Endothelial cell of umbilical vein (primary cell): ENCODE measurements around the gene LSM14B. TPM values are rescaled to one million over a fixed set of nuclear protein-coding genes. Genes with fewer than 3 reads are reported as not detected.

Source experiments
- BruUV-seq: library from RNA; stranded (reverse); fragments of 400-500 nt; replicated peaks from 2 replicates; lab custom pipeline; 2021; lab: Mats Ljungman, UMichigan
- CTCF ChIA-PET: fragments of 300-600, 350-600 bp; sonication (Branson Sonifier 250); formaldehyde crosslinking; loops from one replicate; lab custom pipeline; 2021; ENCODE audit warnings: antibody characterized with exemption, inconsistent platforms; lab: Charles Lee
- POLR2A ChIA-PET: fragments of 300-600, 350-600 bp; sonication (Branson Sonifier 250); formaldehyde crosslinking; loops from one replicate; lab custom pipeline; 2021; ENCODE audit warnings: antibody characterized with exemption, inconsistent platforms; lab: Charles Lee
- DNase-seq: peaks from one replicate; pipeline ENCODE4 v3.0.0-alpha.2; 2011; ENCODE audit warnings: low read depth, low spot score
- FAIRE-seq: peaks from 2 replicates; lab custom pipeline; 2011; peaks lifted over from hg19 to GRCh38; lab: Jason Lieb, UNC
- H2AFZ ChIP-seq: 2 replicates; pipeline ENCODE4 v1.6.0; 2012; ENCODE audit warnings: low read depth, low read length, control low read depth, inconsistent platforms
- H3K27ac ChIP-seq: 2 replicates; pipeline ENCODE4 v1.5.1; 2011; ENCODE audit warnings: low read depth, mild to moderate bottlenecking, control low read depth, low read length, moderate library complexity; ENCODE audit not compliant: insufficient read depth
- H3K27me3 ChIP-seq, 2 experiments: 2 replicates each; pipeline versions ENCODE4 v1.6.0 to v1.6.1; 2011; ENCODE audit warnings: low read length in 2 of 2, mixed read lengths in 1 of 2; ENCODE audit not compliant: control insufficient read depth in 2 of 2, insufficient read depth in 2 of 2
- H3K36me3 ChIP-seq, 2 experiments: 2 replicates in 1 of 2; 3 replicates in 1 of 2; pipeline ENCODE4 v1.5.1; 2011; ENCODE audit warnings: low read length in 2 of 2, mild to moderate bottlenecking in 1 of 2, moderate library complexity in 1 of 2; ENCODE audit not compliant: control insufficient read depth in 2 of 2, insufficient read depth in 2 of 2; ENCODE audit errors: extremely low read depth in 1 of 2
- H3K4me1 ChIP-seq: 3 replicates; pipeline ENCODE4 v1.5.1; 2011; ENCODE audit warnings: mild to moderate bottlenecking, low read length; ENCODE audit not compliant: control insufficient read depth, insufficient read depth; ENCODE audit errors: extremely low read depth
- H3K4me2 ChIP-seq: 2 replicates; pipeline ENCODE4 v1.6.1; 2011; ENCODE audit warnings: low read length, control low read depth, mixed read lengths; ENCODE audit not compliant: insufficient read depth
- H3K4me3 ChIP-seq, 3 experiments: fragments of 200-600 bp in 1 of 3; sonication (generic), shearing (Covaris generic) in 1 of 3; replicated peaks in 1 of 3; 2 replicates each; pipeline ENCODE4 v1.5.1; 2011 to 2016; ENCODE audit warnings: control low read depth in 3 of 3, low read length in 3 of 3, mild to moderate bottlenecking in 2 of 3, inconsistent platforms in 1 of 3, low read depth in 1 of 3, moderate library complexity in 1 of 3; ENCODE audit not compliant: insufficient read depth in 1 of 3
- H3K79me2 ChIP-seq: 2 replicates; pipeline ENCODE4 v1.6.0; 2012; ENCODE audit warnings: low read length, inconsistent platforms; ENCODE audit not compliant: control insufficient read depth, insufficient read depth
- H3K9ac ChIP-seq: replicated peaks from 2 replicates; pipeline ENCODE3; 2011; ENCODE audit warnings: low read length, control low read depth; ENCODE audit not compliant: insufficient read depth; ENCODE audit errors: extremely low read depth
- H3K9me1 ChIP-seq: replicated peaks from 3 replicates; pipeline ENCODE4 v1.6.0; 2011; ENCODE audit warnings: mild to moderate bottlenecking, low read length; ENCODE audit not compliant: control insufficient read depth, insufficient read depth; ENCODE audit errors: extremely low read depth
- H3K9me3 ChIP-seq: replicated peaks from 2 replicates; pipeline ENCODE4 v1.5.1; 2012; ENCODE audit warnings: low read length, inconsistent platforms; ENCODE audit not compliant: control insufficient read depth, insufficient read depth
- H4K20me1 ChIP-seq: replicated peaks from 2 replicates; pipeline ENCODE3; 2011; ENCODE audit warnings: mild to moderate bottlenecking, low read length; ENCODE audit not compliant: control insufficient read depth, insufficient read depth; ENCODE audit errors: extremely low read depth
- CTCF ChIP-seq, 2 donors: IDR thresholded peaks; 1 replicate in 1 of 2; 2 replicates in 1 of 2; pipeline ENCODE4 v1.5.1; 2011; ENCODE audit warnings: low read length in 2 of 2, mild to moderate bottlenecking in 2 of 2, moderate library complexity in 2 of 2, control low read depth in 1 of 2, inconsistent platforms in 1 of 2, low read depth in 1 of 2; ENCODE audit not compliant: insufficient read depth in 1 of 2; ENCODE audit errors: extremely low read depth in 1 of 2
- EZH2 ChIP-seq: IDR thresholded peaks from 2 replicates; pipeline ENCODE4 v1.6.1; 2012; ENCODE audit warnings: borderline replicate concordance, low read depth, mild to moderate bottlenecking, moderate library complexity, low read length, inconsistent platforms; ENCODE audit not compliant: severe bottlenecking
- FOS ChIP-seq: IDR thresholded peaks from 2 replicates; pipeline ENCODE4 v1.6.1; 2011; ENCODE audit warnings: mild to moderate bottlenecking, low read length, moderate library complexity, borderline replicate concordance; ENCODE audit not compliant: insufficient read depth
- GATA2 ChIP-seq: IDR thresholded peaks from 2 replicates; pipeline ENCODE4 v1.7.0; 2011; ENCODE audit warnings: low read depth, mild to moderate bottlenecking, moderate library complexity, mixed read lengths, low read length; ENCODE audit not compliant: insufficient read length, insufficient read depth
- JUN ChIP-seq: IDR thresholded peaks from 2 replicates; pipeline ENCODE4 v1.6.1; 2011; ENCODE audit warnings: borderline replicate concordance, low read depth; ENCODE audit not compliant: insufficient read length, insufficient read depth
- MAX ChIP-seq: IDR thresholded peaks from 2 replicates; pipeline ENCODE4 v1.6.1; 2011; ENCODE audit not compliant: insufficient read depth, insufficient read length
- MYC ChIP-seq: IDR thresholded peaks from one replicate; pipeline ENCODE4 v1.6.1; 2011; ENCODE audit warnings: mild to moderate bottlenecking, low read depth, low read length
- POLR2A ChIP-seq: IDR thresholded peaks from 2 replicates; pipeline ENCODE4 v1.6.1; 2012; ENCODE audit warnings: low read depth, mild to moderate bottlenecking, control low read depth, low read length
- POLR2AphosphoS5 ChIP-seq: IDR thresholded peaks from 2 replicates; pipeline ENCODE4 v1.6.1; 2012; ENCODE audit warnings: low read depth, mild to moderate bottlenecking, control low read depth, low read length, moderate library complexity; ENCODE audit not compliant: insufficient read depth
- dilution Hi-C: fragments of 300-500 bp; cut with MboI; formaldehyde crosslinking; loops from one replicate; pipeline ENCODE4 v1.15.0; 2019; ENCODE audit warnings: low sequenced_read_pairs; ENCODE audit not compliant: extremely low pct_ligation_motif_present
- intact Hi-C: fragments of 100-400 bp; cut with micrococcal nuclease; formaldehyde crosslinking; loops from one replicate; pipeline ENCODE4 v1.10.0; 2022
- polyA plus RNA-seq, 4 experiments: library from polyadenylated mRNA; depleted of rRNA in 3 of 4; stranded (reverse) in 3 of 4; unstranded in 1 of 4; fragments of >200 nt; gene quantifications; 2 replicates each; pipeline versions ENCODE4 v1.2.1 to v1.2.3, GENCODE V29; 2011 to 2012; ENCODE audit warnings: missing spikeins in 1 of 4
- total RNA-seq: library from RNA; stranded (reverse); gene quantifications from 2 replicates; pipeline ENCODE4 v1.2.3, GENCODE V29; 2021

The LSM14B gene
- total and polyA plus RNA-seq, 2 donors (not counting 3 experiments of a cell fraction or from before 2014, with no cell fraction given): 32.5 to 34.0 TPM

GRCh38 chr20:62179162-62179504, 56.9 kb downstream of the LSM14B start:
- Histone ChIP-seq H3K79me2 (peaks cover 8% of the 10 kb centered on the region), H3K4me1 (peaks cover 11% of the 10 kb centered on the region), H3K27ac (no peak overlapping the region), H3K4me3 (no peak overlapping the region), H3K36me3 (peaks cover 2 to 15% of the 10 kb centered on the region in 2 experiments), H4K20me1 (no peaks in the 10 kb centered on the region), H3K27me3 (no peaks in the 10 kb centered on the region), H3K9me3 (no peaks in the 10 kb centered on the region), H2AFZ (no peak overlapping the region), H3K9me1 (no peaks in the 10 kb centered on the region), H3K9ac (no peak overlapping the region), H3K4me2 (no peak overlapping the region)
- dilution Hi-C loops: no loop called here
- intact Hi-C loops: no loop called here
- no TSS peak for BruUV-seq
- CTCF ChIA-PET: no interaction called here
- POLR2A ChIA-PET: no interaction called here
- TF ChIP-seq FOS (no peak), JUN (no peak), MAX (no peak), POLR2A (no peak), GATA2 (no peak), POLR2AphosphoS5 (no peak)
- FAIRE-seq (no peak), DNase-seq (no peak)

GRCh38 chr20:62181808-62182207, 59.5 kb downstream of the LSM14B start:
- no peak for DNase-seq
- Histone ChIP-seq H3K79me2 (peaks cover 14% of the 10 kb centered on the region), H3K9me1 (no peaks in the 10 kb centered on the region), H2AFZ (no peak overlapping the region), H4K20me1 (no peaks in the 10 kb centered on the region), H3K27ac (peak overlapping the region; percentile 92), H3K9ac (no peak overlapping the region), H3K4me2 (peak overlapping the region; percentile 95), H3K36me3 (peaks cover 0 to 1% of the 10 kb centered on the region in 2 experiments), H3K27me3 (no peaks in the 10 kb centered on the region), H3K4me3 (peak overlapping the region in 1 of 3 experiments; percentile 93), H3K9me3 (no peaks in the 10 kb centered on the region), H3K4me1 (peaks cover 12% of the 10 kb centered on the region)
- BruUV-seq: no TSS peak
- TF ChIP-seq POLR2AphosphoS5: no peak
- TF ChIP-seq EZH2: no peak
- TF ChIP-seq JUN: no peak
- TF ChIP-seq MYC: no peak
- TF ChIP-seq CTCF (IDR thresholded peaks at IDR 0.05; ENCODE audit: extremely low read depth in 1 of 2, insufficient read depth in 1 of 2, low read depth in 1 of 2, low read length in 2 of 2): no peak
- no peak for TF ChIP-seq MAX
- TF ChIP-seq GATA2: no peak
- TF ChIP-seq POLR2A: no peak
- no peak for TF ChIP-seq FOS
- dilution Hi-C loops (no loop called here), intact Hi-C loops (loop anchor here (1.0 to 10.0 kb wide), 3 partner anchors 56 to 203 kb away; partner anchors contain the start of genes OSBPL2, RPS21 and TAF4)
- no peak for FAIRE-seq
- ChIA-PET POLR2A (no interaction called here), CTCF (no interaction called here)
